HUES48 (cell line): Measurements from ENCODE around the gene NR2E1.

ENCODE experiments used
- H3K27ac ChIP-seq: one replicate; pipeline ENCODE4 v1.7.0; 2013; ENCODE audit warnings: low read depth, low read length, inconsistent platforms
- H3K27me3 ChIP-seq: 2 replicates; pipeline ENCODE4 v1.6.1; 2013; ENCODE audit warnings: mild to moderate bottlenecking, low read length; ENCODE audit not compliant: control insufficient read depth, insufficient read depth
- H3K36me3 ChIP-seq: 2 replicates; pipeline ENCODE4 v1.6.1; 2013; ENCODE audit warnings: low read length; ENCODE audit not compliant: control insufficient read depth, insufficient read depth
- H3K4me1 ChIP-seq: 2 replicates; pipeline ENCODE4 v1.6.1; 2013; ENCODE audit warnings: mild to moderate bottlenecking, low read length; ENCODE audit not compliant: control insufficient read depth, insufficient read depth
- H3K4me3 ChIP-seq: 2 replicates; pipeline ENCODE4 v1.5.1; 2013; ENCODE audit warnings: mild to moderate bottlenecking, low read depth, low read length
- H3K9ac ChIP-seq: 2 replicates; pipeline ENCODE4 v1.6.1; 2013; ENCODE audit warnings: mild to moderate bottlenecking, low read depth, low read length, moderate library complexity
- H3K9me3 ChIP-seq: 2 replicates; pipeline ENCODE4 v1.6.1; 2013; ENCODE audit warnings: low read length; ENCODE audit not compliant: control insufficient read depth, insufficient read depth

NR2E1 gene

DNA sequence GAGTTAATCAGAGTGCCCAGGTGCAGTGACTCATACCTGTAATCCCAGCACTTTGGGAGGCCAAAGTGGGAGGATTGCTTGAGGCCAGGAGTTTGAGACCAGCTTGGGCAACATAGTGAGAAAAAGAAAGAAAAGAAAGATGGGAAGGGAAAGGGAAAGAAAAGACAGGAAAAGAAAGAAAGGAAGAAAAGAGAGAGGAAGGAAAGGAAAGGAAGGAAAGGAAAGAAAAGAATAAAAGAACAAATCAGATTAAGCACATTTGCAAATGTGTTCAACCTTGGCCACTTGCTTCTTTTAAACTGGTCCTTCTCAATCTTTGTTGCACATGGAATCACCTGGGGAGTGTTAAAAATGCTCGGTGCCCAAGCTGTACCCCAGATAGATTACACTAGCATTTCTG, 28.0 kb downstream of the NR2E1 start:
- Histone ChIP-seq H3K27me3 (no peaks in the 10 kb centered on the region), H3K36me3 (no peaks in the 10 kb centered on the region), H3K9me3 (no peaks in the 10 kb centered on the region), H3K4me1 (no peaks in the 10 kb centered on the region), H3K27ac (no peak overlapping the region), H3K4me3 (no peak overlapping the region), H3K9ac (no peak overlapping the region)

DNA sequence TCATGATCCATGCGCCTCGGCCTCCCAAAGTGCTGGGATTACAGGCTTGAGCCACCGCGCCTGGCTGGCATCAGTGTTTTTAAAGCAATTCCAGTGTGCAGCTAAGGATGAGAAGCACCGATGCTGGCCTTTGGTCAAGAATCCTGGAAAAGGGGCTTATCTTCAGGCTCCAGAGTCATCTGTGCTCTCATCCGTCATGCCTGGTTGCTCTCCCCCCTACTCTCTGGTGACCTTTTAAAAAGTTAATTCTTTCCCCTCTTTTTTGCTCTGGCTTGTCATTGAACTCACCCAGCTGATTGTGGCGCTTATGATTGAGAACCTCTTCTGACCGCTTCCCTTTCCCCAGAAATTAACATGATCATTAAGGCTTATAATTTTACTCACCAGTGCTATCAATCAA, 28.7 kb downstream of the NR2E1 start:
- H3K4me1 ChIP-seq, result no peaks in the 10 kb centered on the region
- H3K36me3 ChIP-seq, result no peaks in the 10 kb centered on the region
- H3K4me3 ChIP-seq, result no peak overlapping the region
- no peak overlapping the region for H3K27ac ChIP-seq
- H3K27me3 ChIP-seq, result no peaks in the 10 kb centered on the region
- H3K9ac ChIP-seq, result no peak overlapping the region
- H3K9me3 ChIP-seq, result no peaks in the 10 kb centered on the region

DNA sequence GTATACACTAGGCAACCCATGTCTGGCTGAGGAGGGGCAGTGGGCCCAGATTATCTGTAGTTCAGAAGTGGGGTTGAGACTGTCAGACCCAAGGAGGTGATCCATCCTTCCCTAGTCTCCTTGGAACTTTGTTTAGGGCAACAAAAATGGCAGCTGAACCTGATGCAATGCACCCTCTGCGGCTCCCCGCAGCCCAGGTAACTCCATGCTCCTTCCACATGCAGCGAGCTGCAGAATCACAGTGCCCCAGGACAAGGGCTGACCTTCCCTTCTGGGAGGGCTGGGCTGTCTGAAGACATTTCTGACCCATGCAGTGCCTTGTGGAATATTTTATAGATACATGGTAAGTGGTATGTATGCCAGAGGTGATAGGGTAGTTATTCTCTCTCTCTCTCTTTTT, 29.4 kb downstream of the NR2E1 start:
- H3K36me3 ChIP-seq, result no peaks in the 10 kb centered on the region
- H3K27me3 ChIP-seq, result no peaks in the 10 kb centered on the region

GRCh38 chr6:108198761-108199498, 33.1 kb downstream of the NR2E1 start:
- no peak overlapping the region for H3K9ac ChIP-seq
- H3K27ac ChIP-seq, result no peak overlapping the region
- H3K9me3 ChIP-seq, result no peaks in the 10 kb centered on the region
- no peaks in the 10 kb centered on the region for H3K4me1 ChIP-seq
- H3K4me3 ChIP-seq, result no peak overlapping the region
- H3K27me3 ChIP-seq, result no peaks in the 10 kb centered on the region
- H3K36me3 ChIP-seq, result no peaks in the 10 kb centered on the region

More for the DNA sequence above, 29.4 kb downstream of the NR2E1 start:
- Histone ChIP-seq H3K9ac (no peak overlapping the region), H3K4me1 (no peaks in the 10 kb centered on the region), H3K4me3 (no peak overlapping the region), H3K9me3 (no peaks in the 10 kb centered on the region), H3K27ac (no peak overlapping the region)

GRCh38 chr6:108200186-108200585, 34.4 kb downstream of the NR2E1 start:
- Histone ChIP-seq H3K27me3 (no peaks in the 10 kb centered on the region), H3K4me1 (no peaks in the 10 kb centered on the region), H3K4me3 (no peak overlapping the region), H3K27ac (no peak overlapping the region), H3K9me3 (no peaks in the 10 kb centered on the region), H3K9ac (no peak overlapping the region), H3K36me3 (no peaks in the 10 kb centered on the region)

- Histone ChIP-seq H3K9me3 (no peaks in the 10 kb centered on the region), H3K27me3 (no peaks in the 10 kb centered on the region), H3K4me3 (no peak overlapping the region), H3K9ac (no peak overlapping the region), H3K4me1 (no peaks in the 10 kb centered on the region), H3K36me3 (no peaks in the 10 kb centered on the region), H3K27ac (no peak overlapping the region)
Observed at GRCh38 chr6:108200631-108201030, 34.8 kb downstream of the NR2E1 start.

GRCh38 chr6:108203189-108204112, 37.6 kb downstream of the NR2E1 start:
- Histone ChIP-seq H3K36me3 (no peaks in the 10 kb centered on the region), H3K9me3 (no peaks in the 10 kb centered on the region), H3K9ac (no peak overlapping the region), H3K4me1 (peaks cover 5% of the 10 kb centered on the region; the same call in 1 of the 2 replicates), H3K4me3 (no peak overlapping the region), H3K27me3 (no peaks in the 10 kb centered on the region), H3K27ac (no peak overlapping the region)

- peaks cover 5% of the 10 kb centered on the region; the same call in 1 of the 2 replicates for H3K4me1 ChIP-seq
- H3K4me3 ChIP-seq, result no peak overlapping the region
- H3K27me3 ChIP-seq, result no peaks in the 10 kb centered on the region
- no peak overlapping the region for H3K27ac ChIP-seq
- no peak overlapping the region for H3K9ac ChIP-seq
- no peaks in the 10 kb centered on the region for H3K9me3 ChIP-seq
- H3K36me3 ChIP-seq, result peaks cover 6% of the 10 kb centered on the region; the same call in 1 of the 2 replicates
Observed at GRCh38 chr6:108207013-108207412, 41.2 kb downstream of the NR2E1 start.

GRCh38 chr6:108209738-108210137, 43.9 kb downstream of the NR2E1 start:
- Histone ChIP-seq H3K9me3 (no peaks in the 10 kb centered on the region), H3K4me1 (peaks cover 5% of the 10 kb centered on the region; the same call in 1 of the 2 replicates), H3K9ac (no peak overlapping the region), H3K27me3 (no peaks in the 10 kb centered on the region), H3K36me3 (peaks cover 7% of the 10 kb centered on the region; the same call in 1 of the 2 replicates), H3K27ac (no peak overlapping the region), H3K4me3 (no peak overlapping the region)

DNA sequence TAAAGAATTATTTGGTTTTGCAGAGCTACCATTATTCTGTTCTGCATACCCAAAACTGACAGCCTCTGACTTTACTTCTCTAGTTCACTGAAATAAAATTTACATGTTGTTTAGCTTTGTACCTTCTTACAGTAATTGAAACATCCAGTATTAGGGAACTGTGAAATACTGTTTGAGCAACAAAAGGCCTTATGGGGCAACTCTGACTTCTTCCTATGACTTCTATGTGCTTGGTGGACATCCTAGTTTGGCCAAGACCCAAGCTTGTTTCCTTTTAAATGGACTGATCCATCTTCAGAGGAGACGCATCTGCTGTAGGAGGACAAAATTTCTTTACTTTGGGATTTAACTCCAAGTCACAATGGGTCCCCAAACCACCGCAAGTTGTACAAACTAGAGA, 44.7 kb downstream of the NR2E1 start:
- H3K27ac ChIP-seq, result no peak overlapping the region

GRCh38 chr6:108211671-108212070, 45.8 kb downstream of the NR2E1 start:
- H3K36me3 ChIP-seq, result peaks cover 7% of the 10 kb centered on the region; the same call in 1 of the 2 replicates
- H3K4me3 ChIP-seq, result no peak overlapping the region
- H3K9ac ChIP-seq, result no peak overlapping the region
- H3K4me1 ChIP-seq, result peaks cover 2% of the 10 kb centered on the region; the same call in 1 of the 2 replicates
- H3K9me3 ChIP-seq, result no peaks in the 10 kb centered on the region
- H3K27ac ChIP-seq, result no peak overlapping the region
- H3K27me3 ChIP-seq, result no peaks in the 10 kb centered on the region

More for the DNA sequence above, 44.7 kb downstream of the NR2E1 start:
- peaks cover 7% of the 10 kb centered on the region; the same call in 1 of the 2 replicates for H3K36me3 ChIP-seq
- no peaks in the 10 kb centered on the region for H3K9me3 ChIP-seq
- peaks cover 5% of the 10 kb centered on the region; the same call in 1 of the 2 replicates for H3K4me1 ChIP-seq
- no peak overlapping the region for H3K4me3 ChIP-seq
- no peak overlapping the region for H3K9ac ChIP-seq
- no peaks in the 10 kb centered on the region for H3K27me3 ChIP-seq
